Astrocyte of the spinal cord (primary cell): ENCODE measurements around the gene SMOC2.

Source experiments
- DNase-seq: peaks from one replicate; pipeline ENCODE4 v3.0.0; 2011; ENCODE audit warnings: low read depth, low spot score
- H3K4me3 ChIP-seq: 2 replicates; pipeline ENCODE4 v1.5.1; 2011; ENCODE audit warnings: low read depth, mild to moderate bottlenecking, low read length, moderate library complexity
- in situ Hi-C: cut with HindIII; loops from 2 replicates; pipeline ENCODE4 v1.10.0; 2017; ENCODE audit warnings: low sequenced_read_pairs
- TF ChIP-seq, protein P1 (sequence below): IDR thresholded peaks from 2 replicates; pipeline ENCODE4 v1.5.1; 2012; ENCODE audit warnings: low read depth, mild to moderate bottlenecking, low read length, inconsistent platforms

Gene SMOC2

GRCh38 chr6:168628176-168628553, 187.2 kb downstream of the SMOC2 start:
- in situ Hi-C loops, result no loop called here

GRCh38 chr6:168628732-168629245, 187.8 kb downstream of the SMOC2 start:
- in situ Hi-C loops, result no loop called here
- TF ChIP-seq, protein P1, sequence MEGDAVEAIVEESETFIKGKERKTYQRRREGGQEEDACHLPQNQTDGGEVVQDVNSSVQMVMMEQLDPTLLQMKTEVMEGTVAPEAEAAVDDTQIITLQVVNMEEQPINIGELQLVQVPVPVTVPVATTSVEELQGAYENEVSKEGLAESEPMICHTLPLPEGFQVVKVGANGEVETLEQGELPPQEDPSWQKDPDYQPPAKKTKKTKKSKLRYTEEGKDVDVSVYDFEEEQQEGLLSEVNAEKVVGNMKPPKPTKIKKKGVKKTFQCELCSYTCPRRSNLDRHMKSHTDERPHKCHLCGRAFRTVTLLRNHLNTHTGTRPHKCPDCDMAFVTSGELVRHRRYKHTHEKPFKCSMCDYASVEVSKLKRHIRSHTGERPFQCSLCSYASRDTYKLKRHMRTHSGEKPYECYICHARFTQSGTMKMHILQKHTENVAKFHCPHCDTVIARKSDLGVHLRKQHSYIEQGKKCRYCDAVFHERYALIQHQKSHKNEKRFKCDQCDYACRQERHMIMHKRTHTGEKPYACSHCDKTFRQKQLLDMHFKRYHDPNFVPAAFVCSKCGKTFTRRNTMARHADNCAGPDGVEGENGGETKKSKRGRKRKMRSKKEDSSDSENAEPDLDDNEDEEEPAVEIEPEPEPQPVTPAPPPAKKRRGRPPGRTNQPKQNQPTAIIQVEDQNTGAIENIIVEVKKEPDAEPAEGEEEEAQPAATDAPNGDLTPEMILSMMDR, result no peak
- no peak for DNase-seq
- H3K4me3 ChIP-seq, result no peak overlapping the region

More at GRCh38 chr6:168628176-168628553, 187.2 kb downstream of the SMOC2 start:
- no peak overlapping the region for H3K4me3 ChIP-seq
- no peak for DNase-seq
- TF ChIP-seq, protein P1, result no peak

- no peak for DNase-seq
- no peak overlapping the region for H3K4me3 ChIP-seq
- TF ChIP-seq, protein P1, result no peak
- in situ Hi-C loops, result no loop called here
Observed at GRCh38 chr6:168631564-168631963, 190.6 kb downstream of the SMOC2 start.

DNA sequence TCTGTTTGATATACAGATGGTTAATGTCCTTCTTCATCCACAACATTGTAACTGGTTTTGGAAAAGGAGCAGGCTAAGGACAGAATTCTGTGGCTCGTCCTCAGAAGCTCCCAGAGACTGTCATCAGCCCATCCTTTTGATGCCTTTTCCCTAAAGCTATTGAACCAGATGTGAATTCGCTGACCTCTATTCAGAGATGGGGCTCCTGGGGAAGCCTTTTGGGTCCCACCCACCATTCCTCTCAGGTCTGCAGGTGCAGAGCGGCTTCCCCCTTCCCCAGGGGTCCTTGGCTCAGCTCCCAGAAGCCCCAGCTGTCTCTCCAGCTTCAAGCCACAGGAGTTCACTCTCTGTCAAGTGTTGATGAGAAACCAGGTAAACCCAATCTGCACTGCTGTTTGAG, 191.7 kb downstream of the SMOC2 start:
- DNase-seq, result no peak
- no peak overlapping the region for H3K4me3 ChIP-seq
- in situ Hi-C loops, result no loop called here
- TF ChIP-seq, protein P1, result no peak

DNA sequence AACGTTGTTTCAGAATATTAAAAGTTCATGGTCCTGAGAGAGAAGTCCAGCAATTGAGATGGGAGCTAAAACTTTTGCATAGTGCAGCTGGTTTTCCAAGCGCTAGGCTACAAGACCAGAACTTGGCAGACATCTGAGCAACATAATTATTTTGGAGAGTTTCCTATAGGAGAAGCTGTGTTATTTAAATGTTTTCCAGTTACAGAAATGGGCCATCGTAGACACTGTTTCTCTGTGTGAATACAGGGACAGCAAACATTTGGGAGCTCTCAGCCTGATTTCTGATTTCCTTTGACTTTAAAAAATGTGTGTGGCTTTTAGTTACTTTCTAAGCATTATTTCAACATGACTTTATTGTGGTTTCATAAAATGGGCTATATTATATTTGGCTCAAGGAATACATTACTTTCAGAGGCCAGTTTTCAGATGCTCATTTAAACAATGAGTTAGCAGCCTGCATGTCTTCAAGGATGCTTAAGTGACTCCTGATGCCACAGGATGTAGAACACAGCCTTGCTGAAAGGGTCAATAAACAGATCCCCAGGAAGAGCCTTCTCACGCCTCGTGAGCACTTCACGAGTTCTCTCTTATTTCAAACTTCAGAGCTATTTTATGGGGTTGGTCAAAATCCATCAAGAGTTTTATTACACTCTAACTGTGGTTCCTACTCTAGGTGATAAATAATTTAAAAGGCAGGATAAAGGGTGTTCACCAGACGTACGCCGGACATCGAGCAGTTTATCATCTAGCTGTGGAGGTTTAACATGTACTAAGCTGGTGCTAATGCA, 193.8 kb downstream of the SMOC2 start:
- H3K4me3 ChIP-seq, result no peak overlapping the region
- no peak for DNase-seq
- in situ Hi-C loops, result no loop called here
- TF ChIP-seq, protein P1, result no peak

GRCh38 chr6:168636147-168637004, 195.4 kb downstream of the SMOC2 start:
- TF ChIP-seq, protein P1, result no peak
- no peak for DNase-seq
- in situ Hi-C loops, result no loop called here
- H3K4me3 ChIP-seq, result no peak overlapping the region
